ENCODE measurements around the gene RNU4-1. TPM values are rescaled to one million over a fixed set of nuclear protein-coding genes. Genes with fewer than 3 reads are reported as not detected.
A peak's percentile ranks its signal among the peaks of the same experiment; 100 is the strongest.
"Not testable (repeated sequence)": the region's sequence is repeated elsewhere in the genome, so short reads cannot be mapped to it uniquely, and the experiment has no call there.

The RNU4-1 gene
- 100 to 1,000 TPM; 768 to 829 TPM for total RNA-seq

DNA sequence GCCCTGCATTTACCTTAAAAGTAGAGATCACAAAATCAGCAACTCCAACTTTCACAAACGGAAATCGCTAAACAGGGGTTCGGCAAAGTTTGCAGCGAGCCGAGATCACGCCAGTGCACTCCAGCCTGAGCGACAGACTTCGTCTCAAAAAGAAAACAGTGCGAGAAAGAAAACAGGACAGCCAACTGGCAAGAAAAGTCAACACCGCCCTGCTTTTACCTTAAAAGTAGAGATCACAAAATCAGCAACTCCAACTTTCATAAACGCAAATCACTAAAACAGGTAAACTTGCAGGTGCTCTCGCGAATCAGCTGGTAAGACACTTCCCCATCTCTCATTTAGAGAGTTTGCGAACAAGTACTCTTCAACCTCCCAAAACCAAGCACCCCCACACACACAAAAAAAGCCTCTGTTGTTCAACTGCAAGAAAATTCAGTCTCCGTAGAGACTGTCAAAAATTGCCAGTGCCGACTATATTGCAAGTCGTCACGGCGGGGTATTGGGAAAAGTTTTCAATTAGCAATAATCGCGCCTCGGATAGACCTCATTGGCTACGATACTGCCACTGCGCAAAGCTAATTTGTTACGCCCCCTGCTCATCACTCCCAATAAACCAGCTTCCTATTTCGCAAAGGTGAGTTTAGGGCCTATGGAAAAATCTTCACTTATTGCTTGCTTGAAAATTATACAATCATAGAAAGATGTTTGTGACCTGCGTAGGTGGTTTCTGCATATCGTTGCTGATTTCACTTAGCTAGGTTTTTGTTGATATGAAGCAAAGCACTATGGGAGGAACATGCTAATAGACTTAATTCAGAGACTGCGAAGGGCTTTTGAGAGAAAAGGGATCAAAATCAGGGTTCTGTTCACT, at the start of gene RNU4-1:
RNU4-1 (minus strand) TSS at position 577 of the 871 bp plus-strand sequence.
- H3K4me3 Mint-ChIP-seq, result no peak within 1 kb of the TSS
- no peaks in the 10 kb centered on the region for H3K36me3 Mint-ChIP-seq
- no peak within 1 kb of the TSS for H3K27ac Mint-ChIP-seq
- peaks cover 6% of the 10 kb centered on the region for H3K4me1 Mint-ChIP-seq
- H3K9me3 Mint-ChIP-seq, result no peaks in the 10 kb centered on the region
- peak; percentile 77 for DNase-seq
- H3K27me3 Mint-ChIP-seq, result peaks cover 2% of the 10 kb centered on the region

DNA sequence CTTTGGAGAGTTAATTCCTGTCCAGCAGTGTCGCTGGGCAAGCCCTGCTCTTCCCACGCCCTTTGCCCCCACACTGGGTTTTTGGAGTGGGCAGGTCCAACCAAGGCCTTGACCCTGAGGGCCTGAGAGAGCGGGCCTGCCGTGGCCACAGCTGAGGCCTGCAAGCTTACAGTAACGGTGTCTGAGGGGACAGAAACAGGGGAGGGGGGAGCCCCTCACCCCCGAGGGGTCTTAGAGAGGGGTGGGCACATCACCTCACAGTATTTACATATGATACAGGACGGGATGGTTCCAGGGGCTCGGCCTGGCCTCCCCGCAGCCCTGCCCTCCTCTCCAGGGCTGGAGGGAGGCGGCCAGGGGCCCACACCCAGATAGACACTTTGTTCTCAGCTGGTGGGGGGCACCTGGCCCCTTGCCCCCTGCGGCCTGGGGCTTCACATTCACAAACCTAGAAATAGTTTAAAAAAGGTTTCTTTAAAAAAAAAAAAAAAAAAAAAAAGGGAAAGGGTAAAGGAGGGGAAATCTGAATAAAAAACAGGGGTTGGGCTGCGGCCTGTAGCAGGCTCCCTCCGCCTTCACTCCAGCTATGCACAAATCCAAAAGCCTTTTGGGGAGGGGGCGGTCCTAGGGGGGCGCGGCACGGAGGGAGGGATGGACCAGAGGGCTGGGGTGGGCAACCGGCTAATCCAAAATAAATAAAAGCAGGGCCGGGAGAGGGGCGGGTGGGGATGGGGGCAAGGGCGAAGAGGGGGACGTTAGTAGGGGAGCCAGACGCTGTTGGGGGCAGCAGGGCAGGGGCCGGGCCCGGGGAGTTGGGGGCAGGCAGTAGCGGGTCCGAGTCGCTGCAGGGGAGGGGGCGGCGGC, 49.4 kb upstream of the RNU4-1 start:
- Mint-ChIP-seq H3K4me1 (no peaks in the 10 kb centered on the region), H3K27ac (no peak overlapping the region), H3K36me3 (no peaks in the 10 kb centered on the region), H3K9me3 (peaks cover 10% of the 10 kb centered on the region), H3K27me3 (peaks cover 12% of the 10 kb centered on the region), H3K4me3 (no peak overlapping the region)
- no peak for DNase-seq

DNA sequence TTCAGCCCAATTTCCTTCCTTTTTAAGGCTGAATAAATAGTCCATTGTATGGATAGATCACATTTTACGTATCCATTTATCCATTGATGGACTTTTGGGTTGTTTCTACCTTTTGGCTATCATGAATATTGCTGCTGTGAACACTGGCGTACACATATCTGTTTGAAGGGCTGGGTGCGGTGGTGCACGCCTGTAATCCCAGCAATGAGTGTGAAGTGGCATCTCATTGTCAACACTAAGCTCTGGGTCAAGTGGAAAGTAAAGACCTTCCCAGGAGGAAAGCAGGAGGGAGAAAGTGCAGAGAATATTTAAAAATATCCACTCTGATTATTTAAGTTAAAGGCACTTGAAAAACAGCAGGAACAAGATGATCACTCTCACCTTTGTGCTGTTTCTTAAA, 46.2 kb upstream of the RNU4-1 start:
- Mint-ChIP-seq H3K27me3 (peaks cover 4% of the 10 kb centered on the region), H3K4me3 (no peak overlapping the region), H3K9me3 (peaks cover 23% of the 10 kb centered on the region), H3K36me3 (peaks cover 4% of the 10 kb centered on the region), H3K4me1 (peaks cover 3% of the 10 kb centered on the region), H3K27ac (no peak overlapping the region)
- no peak for DNase-seq

DNA sequence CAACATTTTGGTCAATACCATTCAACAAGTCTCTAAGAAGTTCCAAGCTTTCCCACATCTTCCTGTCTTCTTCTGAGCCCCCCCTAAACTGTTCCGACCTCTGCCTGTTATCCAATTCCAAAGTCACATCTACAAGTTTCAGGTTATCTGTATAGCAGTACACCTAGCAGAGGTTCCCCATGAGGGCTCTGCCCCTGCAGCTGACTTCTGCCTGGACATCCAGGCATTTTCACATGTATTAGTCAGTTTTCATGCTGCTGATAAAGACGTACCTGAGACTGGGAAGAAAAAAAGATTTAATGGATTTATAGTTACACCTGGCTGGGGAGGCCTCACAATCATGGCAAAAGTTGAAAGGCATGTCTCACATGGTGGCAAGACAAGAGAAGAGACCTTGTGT, 44.7 kb upstream of the RNU4-1 start:
- H3K4me3 Mint-ChIP-seq, result no peak overlapping the region

DNA sequence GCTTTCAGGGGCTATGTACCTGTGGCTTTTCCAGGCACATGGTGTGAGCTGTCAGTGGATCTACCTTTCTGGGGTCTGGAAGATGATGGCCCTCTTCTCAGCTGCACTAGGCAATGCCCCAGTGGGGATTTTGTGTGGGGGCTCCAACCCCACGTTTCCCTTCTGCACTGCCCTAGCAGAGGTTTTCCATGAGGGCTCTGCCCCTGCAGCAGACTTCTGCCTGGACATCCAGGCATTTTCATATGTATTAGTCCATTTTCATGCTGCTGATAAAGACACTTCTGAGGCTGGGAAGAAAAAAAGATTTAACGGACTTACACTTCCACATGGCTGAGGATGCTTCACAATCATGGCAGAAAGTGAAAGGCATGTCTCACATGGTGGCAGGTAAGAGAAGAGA, 43.4 kb upstream of the RNU4-1 start:
- not testable (repeated sequence) for H3K4me1 Mint-ChIP-seq, DNase-seq, H3K27ac Mint-ChIP-seq, H3K27me3 Mint-ChIP-seq, H3K36me3 Mint-ChIP-seq, H3K4me3 Mint-ChIP-seq
- H3K9me3 Mint-ChIP-seq, result peaks cover 23% of the 10 kb centered on the region

More for the DNA sequence above, 44.7 kb upstream of the RNU4-1 start:
- H3K9me3 Mint-ChIP-seq, result peaks cover 23% of the 10 kb centered on the region
- peaks cover 4% of the 10 kb centered on the region for H3K36me3 Mint-ChIP-seq
- no peak overlapping the region for H3K27ac Mint-ChIP-seq
- DNase-seq, result no peak
- H3K27me3 Mint-ChIP-seq, result peaks cover 4% of the 10 kb centered on the region
- H3K4me1 Mint-ChIP-seq, result peaks cover 3% of the 10 kb centered on the region

DNA sequence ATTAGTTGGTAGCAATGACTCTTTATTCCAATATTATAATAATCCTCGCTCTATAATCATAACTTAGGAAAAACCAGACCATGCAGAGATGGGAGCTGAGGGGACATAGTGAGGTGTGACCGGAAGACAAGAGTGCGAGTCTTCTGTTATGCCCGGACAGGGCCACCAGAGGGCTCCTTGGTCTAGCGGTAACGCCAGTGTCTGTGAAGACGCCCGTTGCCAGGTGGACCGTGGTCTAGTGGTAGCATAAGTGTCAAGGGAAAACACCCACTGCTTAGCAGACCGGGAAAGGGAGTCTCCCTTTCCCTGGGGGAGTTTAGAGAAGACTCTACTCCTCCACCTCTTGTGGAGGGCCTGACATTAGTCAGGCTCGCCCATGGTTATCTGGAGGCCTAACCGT, 42.4 kb upstream of the RNU4-1 start:
- peak; percentile 43 for DNase-seq
- not testable (repeated sequence) for H3K4me1 Mint-ChIP-seq, H3K27me3 Mint-ChIP-seq, H3K27ac Mint-ChIP-seq, H3K36me3 Mint-ChIP-seq, H3K4me3 Mint-ChIP-seq
- peaks cover 23% of the 10 kb centered on the region for H3K9me3 Mint-ChIP-seq

DNA sequence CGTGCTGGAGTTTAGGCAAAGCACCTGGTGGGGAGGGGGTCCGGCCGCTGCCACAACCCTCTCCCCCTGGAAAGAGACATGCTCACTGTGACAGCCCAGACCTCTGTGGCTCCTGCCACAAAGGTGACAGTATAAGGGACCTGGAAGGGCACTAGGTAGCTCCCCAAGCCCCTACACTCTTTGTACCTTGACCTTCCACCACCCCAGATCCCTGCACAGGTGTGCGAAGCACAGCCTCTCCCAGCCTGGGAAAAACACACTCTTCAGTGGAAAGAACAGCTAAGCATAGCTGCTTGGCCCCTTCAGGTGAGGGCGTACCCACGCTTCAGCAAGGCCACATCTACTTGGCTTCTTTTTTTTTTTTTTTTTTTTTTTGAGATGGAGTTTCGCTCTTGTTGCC, 39.5 kb upstream of the RNU4-1 start:
- Mint-ChIP-seq H3K4me1 (peaks cover 3% of the 10 kb centered on the region), H3K27ac (no peak overlapping the region), H3K4me3 (no peak overlapping the region), H3K36me3 (peaks cover 4% of the 10 kb centered on the region), H3K27me3 (no peaks in the 10 kb centered on the region), H3K9me3 (peaks cover 14% of the 10 kb centered on the region)
- no peak for DNase-seq

DNA sequence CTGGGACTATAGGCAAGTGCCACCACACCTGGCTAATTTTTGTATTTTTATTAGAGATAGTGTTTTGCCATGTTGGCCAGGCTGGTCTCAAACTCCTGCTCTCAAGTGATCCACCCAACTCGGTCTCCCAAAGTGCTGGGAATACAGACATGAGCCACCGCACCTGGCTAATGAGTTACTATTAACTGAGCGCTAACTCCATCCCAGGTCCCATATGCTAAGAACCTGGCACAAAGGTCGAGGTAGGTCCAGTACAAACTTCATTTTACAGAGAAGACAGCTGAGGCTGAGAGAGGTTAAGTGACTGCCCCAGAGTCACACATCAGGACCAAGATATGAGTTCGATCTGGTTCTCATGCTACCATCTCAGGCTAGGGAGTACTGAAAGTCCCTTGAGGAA, 39.0 kb upstream of the RNU4-1 start:
- no peak for DNase-seq
- peaks cover 4% of the 10 kb centered on the region for H3K36me3 Mint-ChIP-seq
- no peak overlapping the region for H3K4me3 Mint-ChIP-seq
- H3K9me3 Mint-ChIP-seq, result peaks cover 11% of the 10 kb centered on the region
- peaks cover 3% of the 10 kb centered on the region for H3K4me1 Mint-ChIP-seq
- H3K27ac Mint-ChIP-seq, result no peak overlapping the region
- H3K27me3 Mint-ChIP-seq, result no peaks in the 10 kb centered on the region

DNA sequence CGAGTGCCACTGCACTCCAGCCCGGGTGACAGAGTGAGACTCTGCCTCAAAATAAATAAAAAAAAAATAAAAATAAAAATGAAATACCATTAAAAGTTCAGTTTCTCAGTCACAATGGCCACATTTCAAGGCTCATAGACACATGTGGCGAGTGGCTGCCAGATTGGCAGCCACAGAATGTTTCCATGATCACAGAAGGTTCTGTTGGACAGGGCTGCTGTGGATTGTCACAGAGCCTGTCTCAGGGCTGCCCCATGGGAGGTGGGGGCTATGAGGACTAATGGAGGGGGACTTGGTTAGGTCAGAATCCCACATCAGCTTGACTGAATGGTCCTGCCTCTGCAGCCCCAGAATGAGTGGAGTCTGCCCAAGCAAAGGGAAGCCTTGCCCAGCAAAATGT, 38.4 kb upstream of the RNU4-1 start:
- Mint-ChIP-seq H3K4me1 (peaks cover 3% of the 10 kb centered on the region), H3K4me3 (no peak overlapping the region), H3K36me3 (peaks cover 4% of the 10 kb centered on the region), H3K27ac (no peak overlapping the region), H3K9me3 (peaks cover 6% of the 10 kb centered on the region), H3K27me3 (no peaks in the 10 kb centered on the region)
- no peak for DNase-seq

DNA sequence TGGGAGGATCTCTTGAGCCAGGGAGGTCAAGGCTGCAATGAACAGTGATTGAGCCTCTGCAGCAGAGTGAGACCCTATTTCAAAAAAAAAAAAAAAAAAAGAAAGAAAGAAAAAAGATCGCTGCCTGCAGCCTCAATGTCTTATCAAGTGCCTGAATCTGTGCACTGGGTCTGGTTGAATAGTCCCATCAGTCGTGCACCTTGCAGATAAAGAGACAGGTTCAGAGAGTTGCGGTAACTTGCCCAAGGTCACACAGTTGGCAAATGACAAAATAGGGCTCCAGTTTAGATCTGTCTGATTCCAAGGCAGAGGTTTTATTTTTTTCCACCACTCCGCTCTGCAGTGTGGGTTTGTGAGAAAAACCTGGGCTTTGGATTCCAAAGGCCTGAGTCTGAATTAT, 35.2 kb upstream of the RNU4-1 start:
- Mint-ChIP-seq H3K36me3 (no peaks in the 10 kb centered on the region), H3K4me3 (no peak overlapping the region)

DNA sequence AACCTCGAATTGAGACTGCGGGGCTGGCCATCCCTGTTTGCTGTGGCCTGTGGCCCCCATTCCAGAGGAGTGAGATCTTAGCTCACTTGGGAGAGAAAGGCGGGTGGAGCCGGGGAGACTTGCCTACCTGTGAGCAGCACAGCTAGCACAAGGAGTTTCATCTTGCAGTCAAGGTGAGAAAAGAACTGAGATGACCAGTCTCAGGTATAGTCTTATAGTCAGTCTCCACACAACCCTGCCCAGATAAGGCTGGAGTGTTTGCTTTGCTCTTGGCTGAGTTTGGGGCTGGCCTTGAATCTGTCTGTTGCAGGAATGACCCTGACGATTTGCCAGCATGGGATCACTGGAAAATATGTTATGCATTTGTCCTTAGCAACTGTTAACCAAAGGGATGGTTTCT, 34.6 kb upstream of the RNU4-1 start, which contains the start of gene PLA2G1B:
PLA2G1B (minus strand) TSS at position 187 of the 400 bp plus-strand sequence; CDS start at position 161, 26 bp downstream.
- DNase-seq, result no peak
- Mint-ChIP-seq H3K36me3 (no peaks in the 10 kb centered on the region), H3K4me3 (no peak within 1 kb of the TSS), H3K9me3 (no peaks in the 10 kb centered on the region), H3K4me1 (peaks cover 7% of the 10 kb centered on the region), H3K27ac (no peak within 1 kb of the TSS), H3K27me3 (no peaks in the 10 kb centered on the region)

More for the DNA sequence above, 35.2 kb upstream of the RNU4-1 start:
- DNase-seq, result no peak
- H3K27ac Mint-ChIP-seq, result no peak overlapping the region
- peaks cover 7% of the 10 kb centered on the region for H3K4me1 Mint-ChIP-seq
- H3K9me3 Mint-ChIP-seq, result no peaks in the 10 kb centered on the region
- H3K27me3 Mint-ChIP-seq, result no peaks in the 10 kb centered on the region

DNA sequence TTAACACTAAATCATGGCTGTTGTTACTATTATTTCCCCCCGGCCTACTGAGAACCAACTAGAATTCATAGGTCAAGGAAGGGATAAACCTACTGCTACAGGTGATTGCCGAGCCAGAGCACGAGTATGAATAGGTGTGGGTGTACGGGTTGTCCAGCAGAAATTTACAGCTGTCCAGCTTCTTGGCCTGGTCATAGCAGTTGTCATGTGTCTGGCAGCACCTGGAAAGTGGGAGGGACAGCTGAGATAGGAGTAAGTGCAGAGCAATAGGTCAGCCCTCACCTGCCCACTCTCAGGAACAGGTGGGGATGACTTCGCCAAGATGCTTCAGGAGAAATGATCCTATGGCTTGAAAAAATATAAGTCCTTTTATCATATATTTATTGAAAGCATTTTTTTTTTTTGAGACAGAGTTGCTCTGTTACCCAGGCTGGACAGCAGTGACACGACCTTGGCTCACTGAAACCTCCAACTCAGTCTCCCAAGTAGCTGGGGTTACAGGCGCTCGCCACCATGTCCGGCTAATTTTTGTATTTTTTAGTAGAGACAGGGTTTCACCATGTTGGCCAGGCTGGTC, 31.9 kb upstream of the RNU4-1 start:
- no peak for DNase-seq

DNA sequence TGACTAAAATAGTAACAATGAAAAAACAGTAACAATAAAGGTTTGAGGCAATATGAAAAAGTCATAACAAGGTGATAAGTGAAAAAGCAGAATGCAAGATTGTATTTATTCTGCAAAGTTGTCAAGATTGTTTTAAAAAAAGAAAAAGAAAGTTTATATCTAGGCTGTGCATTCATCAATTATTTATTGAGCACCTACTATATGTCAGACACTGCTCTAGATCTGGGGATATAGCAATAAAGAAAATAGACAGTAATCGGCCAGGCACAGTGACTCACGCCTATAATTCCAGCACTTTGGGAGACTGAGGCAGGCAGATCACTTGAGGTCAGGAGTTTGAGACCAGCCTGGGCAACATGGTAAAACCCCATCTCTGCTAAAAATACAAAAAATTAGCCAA, 30.7 kb upstream of the RNU4-1 start:
- no peak overlapping the region for H3K27ac Mint-ChIP-seq
- no peaks in the 10 kb centered on the region for H3K9me3 Mint-ChIP-seq
- no peaks in the 10 kb centered on the region for H3K36me3 Mint-ChIP-seq
- H3K4me3 Mint-ChIP-seq, result no peak overlapping the region
- H3K4me1 Mint-ChIP-seq, result peaks cover 7% of the 10 kb centered on the region
- no peak for DNase-seq
- H3K27me3 Mint-ChIP-seq, result no peaks in the 10 kb centered on the region

More for the DNA sequence above, 31.9 kb upstream of the RNU4-1 start:
- Mint-ChIP-seq H3K27ac (no peak overlapping the region), H3K4me3 (no peak overlapping the region), H3K4me1 (peaks cover 7% of the 10 kb centered on the region), H3K27me3 (no peaks in the 10 kb centered on the region), H3K9me3 (no peaks in the 10 kb centered on the region), H3K36me3 (no peaks in the 10 kb centered on the region)

DNA sequence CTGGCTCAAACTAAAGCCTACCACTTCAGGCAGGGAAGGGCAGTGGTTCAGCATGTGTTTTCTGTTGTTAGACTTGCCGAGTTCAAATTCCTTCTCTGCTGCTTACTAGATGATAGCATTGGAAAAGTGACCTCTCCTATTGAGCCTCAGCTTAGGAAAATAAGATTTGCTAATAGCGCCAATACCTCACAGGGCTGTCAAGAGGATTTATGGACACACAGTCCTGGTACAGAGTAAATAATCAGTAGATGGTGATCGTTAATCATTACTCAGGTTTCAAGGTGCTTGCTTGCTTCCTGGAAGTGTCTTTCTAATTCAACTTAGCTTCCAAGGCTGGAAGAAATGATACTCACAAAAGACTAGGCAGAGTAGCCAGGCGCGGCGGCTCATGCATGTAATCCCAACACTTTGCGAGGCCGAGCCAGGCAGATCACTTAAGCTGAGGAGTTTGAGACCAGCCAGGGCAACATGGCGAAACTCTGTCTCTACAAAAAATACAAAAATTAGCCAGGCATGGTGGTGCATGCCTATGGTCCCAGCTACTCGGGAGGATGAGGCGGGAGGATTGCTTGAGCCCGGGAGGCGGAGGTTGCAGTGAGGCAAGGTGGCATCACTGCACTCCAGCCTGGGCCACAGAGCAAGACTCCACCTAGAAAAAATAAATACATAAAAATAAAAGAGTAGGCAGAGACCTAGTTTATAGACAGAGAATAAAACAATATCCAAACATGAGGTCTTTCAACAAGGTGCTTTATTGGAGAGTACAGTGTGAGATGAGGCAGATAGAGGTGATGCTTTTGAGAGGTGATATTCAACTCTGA, 28.6 kb upstream of the RNU4-1 start:
- H3K27me3 Mint-ChIP-seq, result peaks cover 4% of the 10 kb centered on the region
- H3K4me1 Mint-ChIP-seq, result peaks cover 13% of the 10 kb centered on the region
- no peak for DNase-seq
- H3K36me3 Mint-ChIP-seq, result no peaks in the 10 kb centered on the region
- no peaks in the 10 kb centered on the region for H3K9me3 Mint-ChIP-seq
- H3K4me3 Mint-ChIP-seq, result no peak overlapping the region
- no peak overlapping the region for H3K27ac Mint-ChIP-seq
